IMR-90 (cell line): Measurements from ENCODE around the gene SYTL2. TPM values are rescaled to one million over a fixed set of nuclear protein-coding genes. Genes with fewer than 3 reads are reported as not detected.
A peak's percentile ranks its signal among the peaks of the same experiment; 100 is the strongest.

Source experiments
- ATAC-seq: fragments of 200-7000 bp; cut with Tn5 transposase; 2 replicates; pipeline ENCODE4 v1.9.1; 2020; ENCODE audit warnings: low read depth, mild to moderate bottlenecking, moderate library complexity
- BruUV-seq: library from RNA; stranded (reverse); fragments of 400-500 nt; replicated peaks from 2 replicates; lab custom pipeline; 2021; lab: Mats Ljungman, UMichigan
- CTCF ChIA-PET: fragments of 300-600 bp; formaldehyde crosslinking; extraction: SDS; loops from one replicate; lab custom pipeline; 2021; ENCODE audit warnings: antibody characterized with exemption; lab: Yijun Ruan, JAX
- POLR2A ChIA-PET: fragments of 300-600 bp; sonication (Branson Sonifier 250); formaldehyde crosslinking; loops from one replicate; lab custom pipeline; 2022; ENCODE audit warnings: antibody characterized with exemption; ENCODE audit not compliant: unreplicated experiment; lab: Charles Lee
- DNase-seq: peaks from one replicate; pipeline ENCODE4 v3.0.0; 2013
- H2AFZ ChIP-seq: replicated peaks from 2 replicates; pipeline ENCODE3; 2013; ENCODE audit warnings: low read length, mild to moderate bottlenecking; ENCODE audit not compliant: poor library complexity
- H2AK5ac ChIP-seq: 2 replicates; pipeline ENCODE4 v1.6.1; 2013; ENCODE audit warnings: low read depth, low read length, inconsistent platforms
- H2AK9ac ChIP-seq: replicated peaks from 2 replicates; pipeline ENCODE3; 2013; ENCODE audit warnings: mild to moderate bottlenecking, low read depth, low read length, moderate library complexity; ENCODE audit not compliant: poor library complexity
- H2BK120ac ChIP-seq: 2 replicates; pipeline ENCODE4 v1.6.1; 2013; ENCODE audit warnings: low read depth, low read length, inconsistent platforms
- H2BK15ac ChIP-seq: 3 replicates; pipeline ENCODE4 v1.6.1; 2013; ENCODE audit warnings: low read depth, low read length, inconsistent platforms
- H2BK20ac ChIP-seq: 2 replicates; pipeline ENCODE4 v1.6.1; 2013; ENCODE audit warnings: low read depth, mild to moderate bottlenecking, inconsistent platforms, low read length, moderate library complexity
- H2BK5ac ChIP-seq: 2 replicates; pipeline ENCODE4 v1.6.1; 2013; ENCODE audit warnings: mild to moderate bottlenecking, low read depth, low read length, inconsistent platforms; ENCODE audit not compliant: poor library complexity, severe bottlenecking
- H3K14ac ChIP-seq: replicated peaks from 2 replicates; pipeline ENCODE4 v1.6.1; 2013; ENCODE audit warnings: low read depth, low read length, inconsistent platforms
- H3K18ac ChIP-seq: 2 replicates; pipeline ENCODE4 v1.6.1; 2013; ENCODE audit warnings: low read depth, low read length, control low read depth
- H3K23ac ChIP-seq: 2 replicates; pipeline ENCODE4 v1.6.1; 2013; ENCODE audit warnings: low read depth, low read length, inconsistent platforms
- H3K27ac ChIP-seq: 2 replicates; pipeline ENCODE4 v1.5.1; 2013; ENCODE audit warnings: mild to moderate bottlenecking, control low read depth, low read length; ENCODE audit not compliant: insufficient read depth
- H3K27me3 ChIP-seq: 2 replicates; pipeline ENCODE4 v1.6.1; 2013; ENCODE audit warnings: low read length; ENCODE audit not compliant: control insufficient read depth, insufficient read depth
- H3K36me3 ChIP-seq: 2 replicates; pipeline ENCODE4 v1.6.1; 2013; ENCODE audit warnings: low read length, mixed read lengths; ENCODE audit not compliant: control insufficient read depth, insufficient read depth
- H3K4ac ChIP-seq: 2 replicates; pipeline ENCODE4 v1.6.1; 2013; ENCODE audit warnings: low read depth, low read length, inconsistent platforms
- H3K4me1 ChIP-seq: 2 replicates; pipeline ENCODE4 v1.6.1; 2013; ENCODE audit warnings: low read length, mixed read lengths; ENCODE audit not compliant: control insufficient read depth, insufficient read depth
- H3K4me2 ChIP-seq: 2 replicates; pipeline ENCODE4 v1.6.1; 2013; ENCODE audit warnings: low read depth, mild to moderate bottlenecking, control low read depth, low read length, moderate library complexity
- H3K4me3 ChIP-seq: 2 replicates; pipeline ENCODE4 v1.5.1; 2013; ENCODE audit warnings: low read depth, mild to moderate bottlenecking, control low read depth, low read length, moderate library complexity; ENCODE audit not compliant: insufficient read depth
- H3K56ac ChIP-seq: 2 replicates; pipeline ENCODE4 v1.6.1; 2013; ENCODE audit warnings: low read length, inconsistent platforms; ENCODE audit not compliant: insufficient read depth; ENCODE audit errors: extremely low read depth
- H3K79me1 ChIP-seq, 2 experiments: 2 replicates each; pipeline ENCODE4 v1.6.1; 2013; ENCODE audit warnings: low read length in 2 of 2, inconsistent platforms in 1 of 2, low read depth in 1 of 2
- H3K9ac ChIP-seq: 2 replicates; pipeline ENCODE4 v1.6.1; 2013; ENCODE audit warnings: low read depth, low read length, control low read depth
- H3K9me1 ChIP-seq: 2 replicates; pipeline ENCODE4 v1.6.1; 2013; ENCODE audit warnings: low read length, inconsistent platforms; ENCODE audit not compliant: insufficient read depth
- H3K9me3 ChIP-seq: 2 replicates; pipeline ENCODE4 v1.6.1; 2013; ENCODE audit warnings: low read length; ENCODE audit not compliant: control insufficient read depth, insufficient read depth
- H4K20me1 ChIP-seq: 2 replicates; pipeline ENCODE4 v1.6.1; 2013; ENCODE audit warnings: low read length, inconsistent platforms; ENCODE audit not compliant: insufficient read depth
- H4K5ac ChIP-seq: 2 replicates; pipeline ENCODE4 v1.6.1; 2013; ENCODE audit warnings: mild to moderate bottlenecking, low read depth, low read length, control low read depth
- H4K8ac ChIP-seq, 2 experiments: 2 replicates each; pipeline ENCODE4 v1.6.1; 2013; ENCODE audit warnings: low read depth in 2 of 2, low read length in 2 of 2, control low read depth in 1 of 2, inconsistent platforms in 1 of 2
- H4K91ac ChIP-seq: 2 replicates; pipeline ENCODE4 v1.6.1; 2013; ENCODE audit warnings: low read depth, low read length, inconsistent platforms; ENCODE audit not compliant: insufficient read depth
- BHLHE40 ChIP-seq: fragments of 150-350 bp; IDR thresholded peaks from 2 replicates; pipeline ENCODE4 v1.6.1; 2016; ENCODE audit warnings: mild to moderate bottlenecking, low read depth, low read length
- CHD1 ChIP-seq: IDR thresholded peaks from 2 replicates; pipeline ENCODE4 v1.6.1; 2012; ENCODE audit warnings: low read depth, low read length, improper control_type of control experiment
- CTCF ChIP-seq: conservative IDR thresholded peaks from 2 replicates; pipeline ENCODE4 v1.5.1; 2012; ENCODE audit warnings: mild to moderate bottlenecking, low read depth, low read length, improper control_type of control experiment
- ELK1 ChIP-seq: fragments of 150-350 bp; IDR thresholded peaks from 2 replicates; pipeline ENCODE4 v1.6.1; 2016; ENCODE audit warnings: low read depth, mild to moderate bottlenecking, low read length, moderate library complexity, borderline replicate concordance
- FOS ChIP-seq: fragments of 150-350 bp; IDR thresholded peaks from 2 replicates; pipeline ENCODE4 v1.6.1; 2016; ENCODE audit warnings: low read depth, low read length
- MAFK ChIP-seq: IDR thresholded peaks from 2 replicates; pipeline ENCODE4 v1.6.1; 2012; ENCODE audit warnings: low read depth, low read length, improper control_type of control experiment
- NFE2L2 ChIP-seq: fragments of 150-350 bp; IDR thresholded peaks from 2 replicates; pipeline ENCODE4 v1.6.1; 2016; ENCODE audit warnings: low read depth, mild to moderate bottlenecking, low read length
- POLR2A ChIP-seq: IDR thresholded peaks from 2 replicates; pipeline ENCODE4 v1.6.1; 2012; ENCODE audit warnings: mild to moderate bottlenecking, low read depth, low read length
- RAD21 ChIP-seq: IDR thresholded peaks from 2 replicates; pipeline ENCODE4 v1.6.1; 2012; ENCODE audit warnings: low read length, improper control_type of control experiment
- RCOR1 ChIP-seq: IDR thresholded peaks from 2 replicates; pipeline ENCODE4 v1.6.1; 2012; ENCODE audit warnings: mild to moderate bottlenecking, low read length, improper control_type of control experiment; ENCODE audit not compliant: insufficient replicate concordance
- RFX5 ChIP-seq: IDR thresholded peaks from 2 replicates; pipeline ENCODE4 v1.8.0; 2012; ENCODE audit warnings: low read depth, mild to moderate bottlenecking, low read length, moderate library complexity
- SMC3 ChIP-seq: fragments of 150-350 bp; IDR thresholded peaks from 2 replicates; pipeline ENCODE4 v1.6.1; 2016; ENCODE audit warnings: low read depth, mild to moderate bottlenecking, antibody characterized with exemption, low read length, moderate library complexity
- USF2 ChIP-seq: fragments of 150-350 bp; IDR thresholded peaks from 2 replicates; pipeline ENCODE4 v1.6.1; 2017; ENCODE audit warnings: mild to moderate bottlenecking, antibody characterized with exemption, low read length, low read depth
- WGBS, 2 experiments: methylation state at CpG; one replicate each; pipeline versions ENCODE4 v1.1.5 to v1.1.7; 2013; ENCODE audit warnings: missing lambda C conversion rate in 2 of 2; ENCODE audit not compliant: insufficient read length in 1 of 2; ENCODE audit errors: extremely low coverage in 2 of 2; 5-methylcytosine and 5-hydroxymethylcytosine counted together
- dilution Hi-C: fragments of 300-500 bp; cut with HindIII; formaldehyde crosslinking; loops from one replicate; pipeline ENCODE4 v1.14.3; 2018; ENCODE audit warnings: low sequenced_read_pairs; ENCODE audit not compliant: unreplicated experiment
- in situ Hi-C: fragments of 300-500 bp; cut with MboI; formaldehyde crosslinking; loops from 3 replicates; pipeline ENCODE4 v1.14.3; 2019; ENCODE audit warnings: low sequenced_read_pairs, inconsistent platforms, mixed read lengths
- intact Hi-C: fragments of 100-400 bp; cut with micrococcal nuclease; formaldehyde crosslinking; loops from 2 replicates; pipeline ENCODE4 v1.10.0; 2022
- polyA plus RNA-seq, 3 experiments: library from polyadenylated mRNA; depleted of rRNA; stranded (reverse); fragments of >200 nt; gene quantifications; 2 replicates each; pipeline ENCODE4 v1.2.3, GENCODE V29; 2012; ENCODE audit warnings: low replicate concordance in 1 of 3
- total RNA-seq: library from RNA; depleted of rRNA; stranded (reverse); fragments of >200 nt; gene quantifications from 2 replicates; pipeline ENCODE4 v1.2.3, GENCODE V29; 2012

Gene SYTL2
- total and polyA plus RNA-seq, 2 of the 4 experiments (the other 2 are of a cell fraction), result 45.2 to 70.0 TPM

- POLR2A ChIA-PET, result interaction anchor here (1.1 kb wide), 1 partner anchor 60 kb away, joined by 4 read pairs; no protein-coding TSS in a partner anchor
- no peak for TF ChIP-seq NFE2L2
- TF ChIP-seq USF2, result peak; percentile 76; the same call in 1 of the 2 replicates
- peak; percentile 24; the same call in 1 of the 2 replicates for TF ChIP-seq MAFK
- peak; percentile 75 for TF ChIP-seq POLR2A
- TF ChIP-seq SMC3, result no peak
- peak; percentile 84 for TF ChIP-seq FOS
- no peak for TF ChIP-seq ELK1
- TF ChIP-seq CHD1, result no peak
- no peak for TF ChIP-seq RFX5
- TF ChIP-seq RCOR1, result peak; percentile 89
- TF ChIP-seq BHLHE40, result peak; percentile 87; the same call in 1 of the 2 replicates
- peak; percentile 13; the same call in 1 of the 2 replicates for TF ChIP-seq RAD21
- no peak for TF ChIP-seq CTCF
Measured at GRCh38 chr11:85718991-85719807, 91.7 kb downstream of the SYTL2 start.

More at GRCh38 chr11:85718991-85719807, 91.7 kb downstream of the SYTL2 start:
- Histone ChIP-seq H2BK120ac (peak overlapping the region; percentile 96), H3K9ac (peak overlapping the region; percentile 86), H4K8ac (peak overlapping the region; percentile 72 to 85), H2BK5ac (peak overlapping the region; percentile 97), H4K5ac (peak overlapping the region; percentile 91), H4K20me1 (no peaks in the 10 kb centered on the region), H3K9me1 (peaks cover 3% of the 10 kb centered on the region; the same call in 1 of the 2 replicates), H3K4me3 (peak overlapping the region; percentile 52), H3K14ac (peak overlapping the region; percentile 84), H3K27me3 (no peaks in the 10 kb centered on the region), H3K4ac (peak overlapping the region; percentile 87), H2AK9ac (peak overlapping the region; percentile 90), H3K79me1 (peaks cover 11 to 25% of the 10 kb centered on the region in 2 experiments; a peak in 2 of 4 replicates), H3K56ac (peak overlapping the region; percentile 88), H3K4me1 (peaks cover 8% of the 10 kb centered on the region), H3K27ac (peak overlapping the region; percentile 91), H3K18ac (peak overlapping the region; percentile 95), H3K9me3 (no peaks in the 10 kb centered on the region), H3K23ac (peak overlapping the region; percentile 77), H2AK5ac (peak overlapping the region; percentile 80; the same call in 1 of the 2 replicates), H2AFZ (peak overlapping the region; percentile 77), H2BK20ac (peak overlapping the region; percentile 95), H3K4me2 (peak overlapping the region; percentile 56), H2BK15ac (peak overlapping the region; percentile 66; the same call in 2 of the 3 replicates), H4K91ac (peak overlapping the region; percentile 93), H3K36me3 (peaks cover 1% of the 10 kb centered on the region; the same call in 1 of the 2 replicates)
- no CpG with 5 or more reads among the region's 10 CpGs for whole genome bisulfite sequencing, 2 experiments
- peak; percentile 93 for ATAC-seq
- no TSS peak for BruUV-seq
- dilution Hi-C loops (no loop called here), in situ Hi-C loops (no loop called here), intact Hi-C loops (loop anchor here (2.0 to 5.0 kb wide), 4 partner anchors 54 to 110 kb away; partner anchors contain the start of genes CREBZF and SYTL2)
- DNase-seq, result peak; percentile 100
- CTCF ChIA-PET, result interaction anchor here (0.6 kb wide), 2 partner anchors 11 to 23 kb away, joined by 3 to 5 read pairs; no protein-coding TSS in a partner anchor
